ENCODE results near the gene P2RX6. TPM values are rescaled to one million over a fixed set of nuclear protein-coding genes. Genes with fewer than 3 reads are reported as not detected.

Gene P2RX6
- 7.1 and 12.9 TPM in 2 replicates for polyA plus RNA-seq (2012; rRNA removed)
- polyA plus RNA-seq (2012; cell fraction: cytosol; rRNA removed), result 1.4 and 2.6 TPM in 2 replicates
- 78.5 and 91.0 TPM in 2 replicates for polyA plus RNA-seq (2012; cell fraction: nucleus; rRNA removed)

DNA sequence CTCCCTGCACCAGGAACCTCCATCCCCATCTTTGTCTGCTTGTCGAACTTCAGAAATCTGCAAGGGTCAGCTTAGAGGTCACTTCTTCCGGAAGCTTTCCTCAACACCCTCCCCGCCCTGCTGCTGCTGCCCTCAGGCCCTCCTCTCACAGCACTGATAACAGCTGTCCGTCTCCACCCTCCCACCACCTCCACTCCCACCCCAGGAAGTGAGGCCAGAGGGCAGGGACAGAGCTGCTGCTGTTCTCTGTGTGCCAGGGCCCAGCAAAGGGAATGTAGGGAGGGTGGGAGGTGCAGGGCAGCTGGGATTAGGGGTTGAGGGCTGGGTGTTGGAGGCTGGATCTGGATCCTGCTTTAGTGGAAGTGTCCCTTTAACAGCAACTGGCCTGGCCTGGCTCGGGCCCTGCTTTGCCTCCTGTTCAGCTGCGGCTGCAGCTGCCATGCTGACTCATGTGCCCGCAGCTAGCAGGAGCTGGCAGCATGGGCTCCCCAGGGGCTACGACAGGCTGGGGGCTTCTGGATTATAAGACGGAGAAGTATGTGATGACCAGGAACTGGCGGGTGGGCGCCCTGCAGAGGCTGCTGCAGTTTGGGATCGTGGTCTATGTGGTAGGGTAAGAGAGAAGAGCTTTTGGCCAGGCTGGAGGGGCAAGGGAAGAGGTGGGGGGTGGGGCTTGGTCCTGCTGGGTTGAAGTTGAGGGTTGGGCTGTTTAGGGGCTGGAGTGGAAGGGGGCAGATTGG is at the start of gene P2RX6:
Gene P2RX6 (plus strand): TSS at position 440 of the 740 bp plus-strand sequence. CDS start 10 bp downstream, at position 450.
- H3K4me2 ChIP-seq, result peak within 1 kb of the TSS; percentile 95
- H3K79me2 ChIP-seq (ENCODE audit: insufficient read depth), result peaks cover 7% of the 10 kb centered on the region; the same call in 1 of the 2 replicates
- H3K27me3 ChIP-seq (ENCODE audit: insufficient read depth), result no peaks in the 10 kb centered on the region
- peak; percentile 84 for DNase-seq
- H3K36me3 ChIP-seq (replicated peaks in 1 of 2; ENCODE audit: control insufficient read depth in 1 of 2, insufficient read depth in 2 of 2, low read length in 1 of 2), result no peaks in the 10 kb centered on the region
- WGBS (ENCODE audit: low lambda C conversion rate), result 8% methylated on average over 11 of the region's 12 CpGs
- no peaks in the 10 kb centered on the region for H3K9me3 ChIP-seq
- H3K9ac ChIP-seq, result peak within 1 kb of the TSS; percentile 82
- CTCF ChIA-PET, result interaction anchor here (0.9 to 1.3 kb wide), 4 partner anchors 87 to 632 kb away, joined by 3 to 5 read pairs (median 3); no protein-coding TSS in a partner anchor
- H2AFZ ChIP-seq (ENCODE audit: low read depth), result peak within 1 kb of the TSS; percentile 92
- H3K4me3 ChIP-seq (ENCODE audit: low read depth in 2 of 2, low read length in 1 of 2), result peak within 1 kb of the TSS; percentile 76 to 78
- H3K27ac ChIP-seq (ENCODE audit: low read depth in 2 of 2, low read length in 1 of 2), result peak within 1 kb of the TSS; percentile 71 to 97
- TF ChIP-seq, protein P1, sequence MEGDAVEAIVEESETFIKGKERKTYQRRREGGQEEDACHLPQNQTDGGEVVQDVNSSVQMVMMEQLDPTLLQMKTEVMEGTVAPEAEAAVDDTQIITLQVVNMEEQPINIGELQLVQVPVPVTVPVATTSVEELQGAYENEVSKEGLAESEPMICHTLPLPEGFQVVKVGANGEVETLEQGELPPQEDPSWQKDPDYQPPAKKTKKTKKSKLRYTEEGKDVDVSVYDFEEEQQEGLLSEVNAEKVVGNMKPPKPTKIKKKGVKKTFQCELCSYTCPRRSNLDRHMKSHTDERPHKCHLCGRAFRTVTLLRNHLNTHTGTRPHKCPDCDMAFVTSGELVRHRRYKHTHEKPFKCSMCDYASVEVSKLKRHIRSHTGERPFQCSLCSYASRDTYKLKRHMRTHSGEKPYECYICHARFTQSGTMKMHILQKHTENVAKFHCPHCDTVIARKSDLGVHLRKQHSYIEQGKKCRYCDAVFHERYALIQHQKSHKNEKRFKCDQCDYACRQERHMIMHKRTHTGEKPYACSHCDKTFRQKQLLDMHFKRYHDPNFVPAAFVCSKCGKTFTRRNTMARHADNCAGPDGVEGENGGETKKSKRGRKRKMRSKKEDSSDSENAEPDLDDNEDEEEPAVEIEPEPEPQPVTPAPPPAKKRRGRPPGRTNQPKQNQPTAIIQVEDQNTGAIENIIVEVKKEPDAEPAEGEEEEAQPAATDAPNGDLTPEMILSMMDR (IDR thresholded peaks at IDR 0.05), result no peak
- TF ChIP-seq, protein P2, sequence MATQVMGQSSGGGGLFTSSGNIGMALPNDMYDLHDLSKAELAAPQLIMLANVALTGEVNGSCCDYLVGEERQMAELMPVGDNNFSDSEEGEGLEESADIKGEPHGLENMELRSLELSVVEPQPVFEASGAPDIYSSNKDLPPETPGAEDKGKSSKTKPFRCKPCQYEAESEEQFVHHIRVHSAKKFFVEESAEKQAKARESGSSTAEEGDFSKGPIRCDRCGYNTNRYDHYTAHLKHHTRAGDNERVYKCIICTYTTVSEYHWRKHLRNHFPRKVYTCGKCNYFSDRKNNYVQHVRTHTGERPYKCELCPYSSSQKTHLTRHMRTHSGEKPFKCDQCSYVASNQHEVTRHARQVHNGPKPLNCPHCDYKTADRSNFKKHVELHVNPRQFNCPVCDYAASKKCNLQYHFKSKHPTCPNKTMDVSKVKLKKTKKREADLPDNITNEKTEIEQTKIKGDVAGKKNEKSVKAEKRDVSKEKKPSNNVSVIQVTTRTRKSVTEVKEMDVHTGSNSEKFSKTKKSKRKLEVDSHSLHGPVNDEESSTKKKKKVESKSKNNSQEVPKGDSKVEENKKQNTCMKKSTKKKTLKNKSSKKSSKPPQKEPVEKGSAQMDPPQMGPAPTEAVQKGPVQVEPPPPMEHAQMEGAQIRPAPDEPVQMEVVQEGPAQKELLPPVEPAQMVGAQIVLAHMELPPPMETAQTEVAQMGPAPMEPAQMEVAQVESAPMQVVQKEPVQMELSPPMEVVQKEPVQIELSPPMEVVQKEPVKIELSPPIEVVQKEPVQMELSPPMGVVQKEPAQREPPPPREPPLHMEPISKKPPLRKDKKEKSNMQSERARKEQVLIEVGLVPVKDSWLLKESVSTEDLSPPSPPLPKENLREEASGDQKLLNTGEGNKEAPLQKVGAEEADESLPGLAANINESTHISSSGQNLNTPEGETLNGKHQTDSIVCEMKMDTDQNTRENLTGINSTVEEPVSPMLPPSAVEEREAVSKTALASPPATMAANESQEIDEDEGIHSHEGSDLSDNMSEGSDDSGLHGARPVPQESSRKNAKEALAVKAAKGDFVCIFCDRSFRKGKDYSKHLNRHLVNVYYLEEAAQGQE (IDR thresholded peaks at IDR 0.05; ENCODE audit: low read depth, low read length), result no peak
- TF ChIP-seq GATA2 (CRISPR knock-in tag; IDR thresholded peaks at IDR 0.05) (peak; percentile 87), YY1 (IDR thresholded peaks at IDR 0.05; ENCODE audit: low read depth) (no peak), TAF1 (IDR thresholded peaks at IDR 0.05; ENCODE audit: borderline replicate concordance, low read depth, low read length) (no peak), RAD21 (IDR thresholded peaks at IDR 0.05; ENCODE audit: low read length) (peak; percentile 17; the same call in 1 of the 2 replicates), GABPA (IDR thresholded peaks at IDR 0.05; ENCODE audit: low read depth) (no peak), SMC3 (IDR thresholded peaks at IDR 0.05; ENCODE audit: low read depth, low read length) (0 out of 2 replicates have a peak, but pooled peaks have one; percentile 1), MXI1 (IDR thresholded peaks at IDR 0.05; ENCODE audit: low read depth, low read length) (no peak), RCOR1 (IDR thresholded peaks at IDR 0.05; ENCODE audit: low read length) (peak; percentile 45; the same call in 1 of the 2 replicates), FOXM1 (IDR thresholded peaks at IDR 0.05; ENCODE audit: low read depth) (no peak), MEF2A (IDR thresholded peaks at IDR 0.05; ENCODE audit: borderline replicate concordance, low read depth) (no peak), RFX5 (IDR thresholded peaks at IDR 0.05; ENCODE audit: low read length) (no peak), TCF12 (IDR thresholded peaks at IDR 0.05) (peak; percentile 66; the same call in 1 of the 2 replicates), EP300 (IDR thresholded peaks at IDR 0.05; ENCODE audit: borderline replicate concordance in 1 of 2, low read depth in 1 of 2, low read length in 1 of 2) (peak in 1 of 2 experiments; percentile 59; a peak in 1 of 4 replicates), FOXJ3 (CRISPR knock-in tag; IDR thresholded peaks at IDR 0.05) (peak; percentile 86), NRF1 (IDR thresholded peaks at IDR 0.05; ENCODE audit: low read depth, low read length) (no peak)
- TF ChIP-seq, protein P3, sequence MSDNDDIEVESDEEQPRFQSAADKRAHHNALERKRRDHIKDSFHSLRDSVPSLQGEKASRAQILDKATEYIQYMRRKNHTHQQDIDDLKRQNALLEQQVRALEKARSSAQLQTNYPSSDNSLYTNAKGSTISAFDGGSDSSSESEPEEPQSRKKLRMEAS (IDR thresholded peaks at IDR 0.05; ENCODE audit: low read depth), result peak; percentile 52
- TF ChIP-seq, protein P4, sequence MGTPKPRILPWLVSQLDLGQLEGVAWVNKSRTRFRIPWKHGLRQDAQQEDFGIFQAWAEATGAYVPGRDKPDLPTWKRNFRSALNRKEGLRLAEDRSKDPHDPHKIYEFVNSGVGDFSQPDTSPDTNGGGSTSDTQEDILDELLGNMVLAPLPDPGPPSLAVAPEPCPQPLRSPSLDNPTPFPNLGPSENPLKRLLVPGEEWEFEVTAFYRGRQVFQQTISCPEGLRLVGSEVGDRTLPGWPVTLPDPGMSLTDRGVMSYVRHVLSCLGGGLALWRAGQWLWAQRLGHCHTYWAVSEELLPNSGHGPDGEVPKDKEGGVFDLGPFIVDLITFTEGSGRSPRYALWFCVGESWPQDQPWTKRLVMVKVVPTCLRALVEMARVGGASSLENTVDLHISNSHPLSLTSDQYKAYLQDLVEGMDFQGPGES (IDR thresholded peaks at IDR 0.05; ENCODE audit: low read depth, low read length), result no peak
- TF ChIP-seq, protein P5, sequence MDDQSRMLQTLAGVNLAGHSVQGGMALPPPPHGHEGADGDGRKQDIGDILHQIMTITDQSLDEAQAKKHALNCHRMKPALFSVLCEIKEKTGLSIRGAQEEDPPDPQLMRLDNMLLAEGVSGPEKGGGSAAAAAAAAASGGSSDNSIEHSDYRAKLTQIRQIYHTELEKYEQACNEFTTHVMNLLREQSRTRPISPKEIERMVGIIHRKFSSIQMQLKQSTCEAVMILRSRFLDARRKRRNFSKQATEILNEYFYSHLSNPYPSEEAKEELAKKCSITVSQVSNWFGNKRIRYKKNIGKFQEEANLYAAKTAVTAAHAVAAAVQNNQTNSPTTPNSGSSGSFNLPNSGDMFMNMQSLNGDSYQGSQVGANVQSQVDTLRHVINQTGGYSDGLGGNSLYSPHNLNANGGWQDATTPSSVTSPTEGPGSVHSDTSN (IDR thresholded peaks at IDR 0.05), result no peak
- TF ChIP-seq, protein P6, sequence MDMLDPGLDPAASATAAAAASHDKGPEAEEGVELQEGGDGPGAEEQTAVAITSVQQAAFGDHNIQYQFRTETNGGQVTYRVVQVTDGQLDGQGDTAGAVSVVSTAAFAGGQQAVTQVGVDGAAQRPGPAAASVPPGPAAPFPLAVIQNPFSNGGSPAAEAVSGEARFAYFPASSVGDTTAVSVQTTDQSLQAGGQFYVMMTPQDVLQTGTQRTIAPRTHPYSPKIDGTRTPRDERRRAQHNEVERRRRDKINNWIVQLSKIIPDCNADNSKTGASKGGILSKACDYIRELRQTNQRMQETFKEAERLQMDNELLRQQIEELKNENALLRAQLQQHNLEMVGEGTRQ (IDR thresholded peaks at IDR 0.05; ENCODE audit: borderline replicate concordance, low read depth, low read length), result no peak
- H3F3A ChIP-seq (replicated peaks; ENCODE audit: insufficient read depth), result peaks cover 5% of the 10 kb centered on the region
- H3K4me1 ChIP-seq (ENCODE audit: control insufficient read depth in 1 of 2, insufficient read depth in 2 of 2, low read depth in 1 of 2, low read length in 1 of 2), result peaks cover 15 to 45% of the 10 kb centered on the region in 2 experiments; a peak in 3 of 4 replicates
- H4K20me1 ChIP-seq (ENCODE audit: insufficient read depth), result no peaks in the 10 kb centered on the region
- POLR2A ChIA-PET, result interaction anchor here (1.1 to 4.0 kb wide), 9 partner anchors 12 to 592 kb away, joined by 3 to 34 read pairs (median 5); partner anchors contain the start of genes LRRC74B, LZTR1 and THAP7
- H3K9me2 ChIP-seq, result no peaks in the 10 kb centered on the region

All from SK-N-SH (cell line).